ENCODE results near the gene MAML2. TPM values are rescaled to one million over a fixed set of nuclear protein-coding genes. Genes with fewer than 3 reads are reported as not detected.

Gene MAML2
- total and polyA plus RNA-seq, 2 of the 13 experiments (the other 11 are each of a cell fraction or from before 2014, with no cell fraction given), result 2.3 to 25.9 TPM

DNA sequence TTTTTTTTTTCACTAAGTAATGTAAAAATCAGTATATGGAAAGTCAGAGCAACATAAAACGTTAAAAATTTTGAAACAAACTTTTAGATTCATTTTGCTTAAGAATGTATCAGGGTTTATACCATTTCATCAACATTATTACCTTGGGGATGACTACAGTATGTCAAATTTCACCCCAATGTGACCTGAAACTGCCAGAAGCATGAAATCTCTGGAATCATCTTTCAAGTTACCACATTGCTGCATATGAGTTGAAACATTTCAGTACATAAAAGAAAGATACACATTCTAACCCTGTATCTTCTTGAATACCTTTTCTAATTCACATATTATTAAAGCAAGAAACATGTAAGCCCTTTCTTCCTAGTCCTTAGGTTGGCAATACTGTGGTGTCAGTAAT is 32.8 kb downstream of the MAML2 start:
- Histone ChIP-seq H3K4me2 (ENCODE audit: low read depth, low read length) (no peak overlapping the region), H3K9me3 (ENCODE audit: low read length) (no peaks in the 10 kb centered on the region), H3K9ac (ENCODE audit: insufficient read depth, low read depth, low read length) (no peak overlapping the region), H3K27me3 (ENCODE audit: control insufficient read depth in 1 of 2, insufficient read depth in 2 of 2, low read length in 2 of 2) (no peaks in the 10 kb centered on the region), H3K4me1 (ENCODE audit: insufficient read depth, low read length) (peaks cover 55% of the 10 kb centered on the region), H3K4me3 (replicated peaks in 1 of 3; ENCODE audit: insufficient read depth in 1 of 3, low read depth in 2 of 3, low read length in 3 of 3) (no peak overlapping the region), H3K36me3 (replicated peaks in 1 of 2; ENCODE audit: control insufficient read depth in 1 of 2, insufficient read depth in 2 of 2, low read length in 2 of 2) (peaks cover 0 to 8% of the 10 kb centered on the region in 2 experiments; a peak in 2 of 5 replicates), H3K27ac (ENCODE audit: extremely low read length, insufficient read depth, low read length) (no peak overlapping the region), H4K20me1 (ENCODE audit: insufficient read depth, low read length) (peaks cover 10% of the 10 kb centered on the region), H3K79me2 (ENCODE audit: insufficient read depth, low read length) (peaks cover 33% of the 10 kb centered on the region), H2AFZ (ENCODE audit: low read length) (no peak overlapping the region)
- DNase-seq (ENCODE audit: low spot score) (no peak), FAIRE-seq (no peak), ATAC-seq (no peak)
- TF ChIP-seq NR2F6 (IDR thresholded peaks at IDR 0.05), result no peak
- no peak for TF ChIP-seq NR2F6 (CRISPR knock-in tag; IDR thresholded peaks at IDR 0.05)
- no peak for TF ChIP-seq ZNF570 (CRISPR knock-in tag; IDR thresholded peaks at IDR 0.05; ENCODE audit: borderline replicate concordance)
- no peak for TF ChIP-seq FOXA3 (CRISPR knock-in tag; IDR thresholded peaks at IDR 0.05)
- no peak for TF ChIP-seq AKAP8 (CRISPR knock-in tag; IDR thresholded peaks at IDR 0.05)
- TF ChIP-seq ZNF317 (CRISPR knock-in tag; IDR thresholded peaks at IDR 0.05), result no peak
- no peak for TF ChIP-seq ZFYVE20 (CRISPR knock-in tag; IDR thresholded peaks at IDR 0.05; ENCODE audit: borderline replicate concordance, low read depth)
- no peak for TF ChIP-seq RFX1 (IDR thresholded peaks at IDR 0.05)
- TF ChIP-seq SRF (IDR thresholded peaks at IDR 0.05; ENCODE audit: low read depth, low read length), result no peak
- no peak for TF ChIP-seq SOX6 (IDR thresholded peaks at IDR 0.05)
- TF ChIP-seq SOX6 (CRISPR knock-in tag; IDR thresholded peaks at IDR 0.05), result no peak
- no peak for TF ChIP-seq ZNF780A (CRISPR knock-in tag; IDR thresholded peaks at IDR 0.05)
- TF ChIP-seq MYC (CRISPR knock-in tag; IDR thresholded peaks at IDR 0.05; ENCODE audit: borderline replicate concordance), result no peak
- TF ChIP-seq POLR2G (IDR thresholded peaks at IDR 0.05; ENCODE audit: low read depth, low read length), result no peak
- TF ChIP-seq TCF7L2 (IDR thresholded peaks at IDR 0.05; ENCODE audit: low read depth, low read length), result no peak
- TF ChIP-seq, protein P1, sequence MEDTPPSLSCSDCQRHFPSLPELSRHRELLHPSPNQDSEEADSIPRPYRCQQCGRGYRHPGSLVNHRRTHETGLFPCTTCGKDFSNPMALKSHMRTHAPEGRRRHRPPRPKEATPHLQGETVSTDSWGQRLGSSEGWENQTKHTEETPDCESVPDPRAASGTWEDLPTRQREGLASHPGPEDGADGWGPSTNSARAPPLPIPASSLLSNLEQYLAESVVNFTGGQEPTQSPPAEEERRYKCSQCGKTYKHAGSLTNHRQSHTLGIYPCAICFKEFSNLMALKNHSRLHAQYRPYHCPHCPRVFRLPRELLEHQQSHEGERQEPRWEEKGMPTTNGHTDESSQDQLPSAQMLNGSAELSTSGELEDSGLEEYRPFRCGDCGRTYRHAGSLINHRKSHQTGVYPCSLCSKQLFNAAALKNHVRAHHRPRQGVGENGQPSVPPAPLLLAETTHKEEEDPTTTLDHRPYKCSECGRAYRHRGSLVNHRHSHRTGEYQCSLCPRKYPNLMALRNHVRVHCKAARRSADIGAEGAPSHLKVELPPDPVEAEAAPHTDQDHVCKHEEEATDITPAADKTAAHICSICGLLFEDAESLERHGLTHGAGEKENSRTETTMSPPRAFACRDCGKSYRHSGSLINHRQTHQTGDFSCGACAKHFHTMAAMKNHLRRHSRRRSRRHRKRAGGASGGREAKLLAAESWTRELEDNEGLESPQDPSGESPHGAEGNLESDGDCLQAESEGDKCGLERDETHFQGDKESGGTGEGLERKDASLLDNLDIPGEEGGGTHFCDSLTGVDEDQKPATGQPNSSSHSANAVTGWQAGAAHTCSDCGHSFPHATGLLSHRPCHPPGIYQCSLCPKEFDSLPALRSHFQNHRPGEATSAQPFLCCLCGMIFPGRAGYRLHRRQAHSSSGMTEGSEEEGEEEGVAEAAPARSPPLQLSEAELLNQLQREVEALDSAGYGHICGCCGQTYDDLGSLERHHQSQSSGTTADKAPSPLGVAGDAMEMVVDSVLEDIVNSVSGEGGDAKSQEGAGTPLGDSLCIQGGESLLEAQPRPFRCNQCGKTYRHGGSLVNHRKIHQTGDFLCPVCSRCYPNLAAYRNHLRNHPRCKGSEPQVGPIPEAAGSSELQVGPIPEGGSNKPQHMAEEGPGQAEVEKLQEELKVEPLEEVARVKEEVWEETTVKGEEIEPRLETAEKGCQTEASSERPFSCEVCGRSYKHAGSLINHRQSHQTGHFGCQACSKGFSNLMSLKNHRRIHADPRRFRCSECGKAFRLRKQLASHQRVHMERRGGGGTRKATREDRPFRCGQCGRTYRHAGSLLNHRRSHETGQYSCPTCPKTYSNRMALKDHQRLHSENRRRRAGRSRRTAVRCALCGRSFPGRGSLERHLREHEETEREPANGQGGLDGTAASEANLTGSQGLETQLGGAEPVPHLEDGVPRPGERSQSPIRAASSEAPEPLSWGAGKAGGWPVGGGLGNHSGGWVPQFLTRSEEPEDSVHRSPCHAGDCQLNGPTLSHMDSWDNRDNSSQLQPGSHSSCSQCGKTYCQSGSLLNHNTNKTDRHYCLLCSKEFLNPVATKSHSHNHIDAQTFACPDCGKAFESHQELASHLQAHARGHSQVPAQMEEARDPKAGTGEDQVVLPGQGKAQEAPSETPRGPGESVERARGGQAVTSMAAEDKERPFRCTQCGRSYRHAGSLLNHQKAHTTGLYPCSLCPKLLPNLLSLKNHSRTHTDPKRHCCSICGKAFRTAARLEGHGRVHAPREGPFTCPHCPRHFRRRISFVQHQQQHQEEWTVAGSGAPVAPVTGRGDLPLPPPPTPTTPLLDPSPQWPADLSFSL (CRISPR knock-in tag; IDR thresholded peaks at IDR 0.05), result no peak
- no peak for TF ChIP-seq XBP1 (CRISPR knock-in tag; IDR thresholded peaks at IDR 0.05)
- no peak for TF ChIP-seq CENPX (CRISPR knock-in tag; IDR thresholded peaks at IDR 0.05)
- ChIA-PET POLR2A (no interaction called here), CTCF (ENCODE audit: low intra/inter-chr PET ratio, low total read pairs) (no interaction called here)
- no TSS peak for BruUV-seq (replicated peaks)
- WGBS (ENCODE audit: low lambda C conversion rate), result 73% methylated on average over 1 of the region's 1 CpG
- intact Hi-C loops (cut with micrococcal nuclease; ENCODE audit: unreplicated experiment) (no loop called here), in situ Hi-C loops (cut with HindIII; ENCODE audit: extremely low pct_ligation_motif_present, low pct_unique_long_range_greater_than_20kb) (no loop called here)
